Ramos (cell line): ENCODE results near the gene HS3ST3B1.

ENCODE experiments used
- in situ Hi-C: fragments of 300-500 bp; cut with MboI; formaldehyde crosslinking; loops from one replicate; pipeline ENCODE4 v1.14.3; 2022; ENCODE audit warnings: low sequenced_read_pairs; ENCODE audit not compliant: unreplicated experiment

Gene HS3ST3B1

DNA sequence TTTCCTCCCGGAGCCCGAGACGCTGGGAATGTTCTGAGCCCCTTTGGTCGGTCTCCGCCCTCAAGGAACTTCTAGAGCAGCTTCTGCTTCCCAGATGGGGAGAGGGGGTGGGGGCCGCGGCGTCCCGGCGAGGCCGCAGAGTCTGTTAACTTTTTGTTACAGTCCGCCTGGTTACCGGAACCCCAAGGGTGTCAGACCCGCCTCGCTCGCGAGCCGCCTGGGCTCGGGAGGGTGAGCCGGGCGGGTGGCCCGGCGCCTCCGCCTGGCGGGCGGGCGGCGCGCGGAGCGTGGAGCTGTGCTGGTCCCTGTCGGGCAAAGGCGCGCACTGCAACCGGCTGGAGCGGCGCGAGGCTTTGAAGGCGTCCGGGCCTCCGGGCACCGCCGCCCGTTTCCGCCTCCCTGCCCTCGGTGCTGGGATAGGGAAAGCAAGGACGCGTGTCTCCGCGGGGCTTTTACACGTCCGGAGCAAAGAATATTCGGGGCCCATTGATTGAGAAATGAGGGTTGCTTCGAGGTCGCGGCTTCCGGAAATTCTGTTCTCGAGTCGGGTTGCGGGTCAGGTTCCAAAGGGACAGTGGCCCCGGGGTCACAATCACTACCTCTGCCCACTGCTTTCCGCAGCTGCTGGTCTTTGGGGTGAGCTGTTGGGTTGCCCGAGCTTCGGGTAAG is 1.7 kb downstream of the HS3ST3B1 start:
- in situ Hi-C loops: loop anchor here (25.0 kb wide), 1 partner anchor 715 kb away; no protein-coding TSS in a partner anchor

DNA sequence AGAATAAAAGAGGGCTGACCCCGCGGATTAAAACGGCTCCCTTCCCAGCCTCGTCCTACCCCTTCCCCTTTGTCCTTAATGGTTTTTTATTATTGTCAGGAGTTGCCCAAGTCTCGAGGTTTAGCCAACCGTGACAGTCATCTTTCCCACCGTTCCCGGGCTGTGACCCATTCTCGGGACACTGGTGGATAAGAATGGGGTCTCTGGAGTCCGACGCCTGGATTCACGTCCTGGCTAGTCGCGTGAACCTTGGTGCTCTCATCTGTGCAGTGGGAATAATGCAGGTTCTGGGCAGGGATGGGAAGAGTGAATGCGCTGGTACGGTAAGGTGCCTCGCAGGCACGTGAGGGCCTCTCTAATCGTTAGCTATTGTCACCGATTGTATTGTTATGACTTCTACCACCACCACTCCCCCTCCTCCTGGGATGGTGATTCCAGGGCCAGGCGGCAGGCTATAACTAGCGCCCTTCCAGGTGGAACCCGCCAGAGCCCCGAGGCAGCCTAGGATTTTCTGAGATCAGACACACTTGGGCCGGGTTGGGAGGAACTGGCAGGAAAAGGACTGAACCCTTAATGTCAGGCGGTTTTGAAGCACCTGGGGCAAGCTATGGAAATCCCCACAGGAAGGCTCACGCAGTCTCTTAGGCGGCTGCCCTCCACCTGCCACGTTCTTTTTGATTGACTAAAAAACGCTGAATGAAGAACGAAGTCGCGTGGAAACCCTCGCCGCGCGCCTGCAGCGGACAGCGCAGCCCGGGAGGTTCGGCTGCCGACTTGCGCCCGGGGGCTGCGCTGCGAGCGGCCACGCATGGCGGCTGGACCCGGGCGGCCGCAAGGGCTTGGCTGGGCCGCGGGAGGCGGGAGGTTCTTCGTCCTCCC is 2.7 kb downstream of the HS3ST3B1 start:
- in situ Hi-C loops: loop anchor here (25.0 kb wide), 1 partner anchor 716 kb away; no protein-coding TSS in a partner anchor

DNA sequence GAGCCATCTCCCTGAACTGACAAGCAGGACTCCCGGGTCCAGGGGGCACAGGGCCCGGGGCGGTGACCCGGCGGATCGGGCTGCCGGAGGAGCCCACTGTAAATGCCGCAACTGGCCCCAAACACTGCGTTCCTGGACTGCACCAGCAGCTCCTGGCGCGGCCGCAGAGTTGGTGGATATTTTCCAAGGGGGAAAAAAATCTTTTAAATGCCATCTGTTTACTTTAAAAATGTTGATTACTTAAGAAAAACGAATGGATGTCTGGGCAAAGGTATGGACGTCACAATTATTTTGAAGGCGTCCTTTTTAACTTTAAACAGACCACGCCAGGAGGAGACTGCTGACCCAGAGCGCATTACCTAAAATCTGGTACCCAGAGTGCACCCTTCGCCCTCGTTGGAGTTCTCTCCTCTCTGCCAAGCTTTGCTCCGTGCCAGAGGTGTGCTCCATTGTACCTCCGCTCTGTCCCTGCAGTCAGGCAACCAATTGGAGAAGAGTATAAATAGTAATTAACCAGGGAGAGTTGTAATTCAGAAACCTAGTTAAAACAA is 3.4 kb downstream of the HS3ST3B1 start:
- in situ Hi-C loops: loop anchor here (25.0 kb wide), 1 partner anchor 717 kb away; no protein-coding TSS in a partner anchor

DNA sequence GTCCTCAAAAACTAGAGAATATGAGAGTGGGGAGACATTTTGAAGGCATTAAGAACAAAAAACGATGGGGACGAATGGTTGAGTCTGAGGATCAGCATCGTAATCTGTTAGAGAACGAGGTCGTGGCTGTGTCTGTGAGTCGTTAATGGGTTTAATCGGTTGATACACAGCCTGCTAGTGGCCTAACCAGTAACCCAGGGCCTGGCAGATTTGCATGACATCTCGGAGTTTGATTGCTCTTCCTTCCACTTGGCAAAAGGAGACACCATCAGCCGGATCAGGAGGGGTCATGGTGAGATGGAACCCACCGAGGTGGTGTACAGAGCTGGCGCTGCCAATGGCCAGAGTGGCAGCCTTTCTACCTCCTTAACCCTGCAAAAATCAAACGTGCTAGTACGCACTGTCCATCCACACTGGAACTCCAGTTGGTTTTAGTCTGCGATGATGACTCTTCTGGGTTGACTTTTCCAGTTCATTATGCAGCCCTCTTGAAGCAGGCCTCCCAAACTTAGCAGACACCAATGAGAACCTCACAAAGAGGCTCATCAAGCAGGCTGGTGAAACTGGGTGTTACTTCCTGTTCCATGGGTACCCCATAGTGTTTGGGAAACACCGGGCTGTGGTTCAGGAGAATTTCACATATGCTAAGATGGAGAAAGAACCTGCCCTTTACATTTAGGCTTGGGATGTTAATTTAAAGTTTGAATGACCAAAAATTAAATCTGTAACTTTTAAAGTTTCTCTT is 4.1 kb downstream of the HS3ST3B1 start:
- in situ Hi-C loops: loop anchor here (25.0 kb wide), 1 partner anchor 718 kb away; no protein-coding TSS in a partner anchor

DNA sequence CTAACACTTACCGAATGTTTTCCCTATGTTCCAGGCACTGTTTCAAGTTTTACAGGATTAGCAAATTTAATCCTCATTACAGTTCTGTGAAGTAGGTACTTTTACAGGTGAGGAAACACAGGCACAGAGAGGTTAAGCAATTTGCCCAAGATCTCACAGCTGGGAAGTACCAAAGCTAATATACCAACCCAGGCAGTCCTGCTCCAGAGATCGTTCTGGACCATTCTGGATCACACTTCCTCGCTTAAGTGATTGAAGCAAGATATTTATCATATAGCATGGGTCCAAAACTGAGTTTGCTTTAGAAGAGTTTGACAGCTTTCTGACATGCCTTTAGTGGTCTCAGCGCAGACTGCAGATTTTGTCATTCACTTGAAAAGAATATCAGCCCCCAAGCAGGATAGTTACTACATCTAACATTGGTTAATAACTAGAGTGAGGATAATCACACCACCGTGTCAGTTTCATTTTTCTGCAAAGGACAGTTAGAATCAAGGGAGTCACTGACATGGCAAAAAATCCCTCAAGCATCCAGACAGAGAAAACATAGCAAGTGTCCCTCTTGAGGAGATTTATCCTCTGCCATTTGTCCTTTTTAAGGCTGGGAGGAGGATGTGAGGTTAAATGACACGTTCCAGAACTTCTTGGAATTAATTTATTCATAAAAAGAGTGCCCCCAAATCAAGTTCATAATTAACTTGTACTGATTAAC is 5.1 kb downstream of the HS3ST3B1 start:
- in situ Hi-C loops: loop anchor here (25.0 kb wide), 1 partner anchor 719 kb away; no protein-coding TSS in a partner anchor

DNA sequence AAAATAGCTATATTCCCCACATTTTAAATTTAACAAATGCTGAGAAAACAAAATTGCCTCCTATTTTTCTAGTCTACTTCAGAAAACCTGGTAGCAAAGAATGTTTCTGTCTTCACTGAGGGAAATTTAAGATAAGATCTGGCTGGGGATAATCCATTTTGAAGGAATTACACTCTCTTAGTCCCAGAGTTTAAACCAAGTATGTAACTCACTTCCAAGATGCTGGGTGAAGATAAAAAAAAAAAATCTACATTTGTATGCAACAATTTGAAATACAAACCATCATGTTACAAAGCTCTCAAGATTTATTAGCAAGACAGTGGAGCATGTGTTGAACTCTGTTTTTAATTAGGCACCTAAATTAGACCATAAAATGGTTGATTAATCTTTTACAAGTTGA is 5.7 kb downstream of the HS3ST3B1 start:
- in situ Hi-C loops: loop anchor here (25.0 kb wide), 1 partner anchor 719 kb away; no protein-coding TSS in a partner anchor

DNA sequence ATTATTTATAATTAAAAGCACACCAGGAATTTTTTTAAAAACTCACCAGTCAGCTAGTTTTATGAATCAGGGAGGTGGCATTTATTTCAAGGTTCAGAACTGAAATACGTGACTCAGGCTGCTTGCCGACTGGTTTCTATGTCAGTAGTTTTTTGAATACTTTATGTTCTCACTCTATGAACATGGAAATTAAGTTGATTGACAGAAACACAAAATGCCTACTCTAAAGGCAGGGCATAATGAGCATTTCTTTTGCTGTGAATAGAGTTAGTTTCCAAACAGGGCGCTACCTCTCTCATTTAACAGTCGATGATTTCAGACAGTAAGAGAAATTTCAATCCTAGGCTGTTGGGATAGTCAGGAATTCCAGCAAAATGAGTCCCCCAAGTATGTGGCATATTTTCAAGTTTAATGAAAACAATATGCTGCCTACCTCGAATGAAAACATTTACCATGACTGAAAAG is 6.7 kb downstream of the HS3ST3B1 start:
- in situ Hi-C loops: loop anchor here (25.0 kb wide), 1 partner anchor 720 kb away; no protein-coding TSS in a partner anchor

DNA sequence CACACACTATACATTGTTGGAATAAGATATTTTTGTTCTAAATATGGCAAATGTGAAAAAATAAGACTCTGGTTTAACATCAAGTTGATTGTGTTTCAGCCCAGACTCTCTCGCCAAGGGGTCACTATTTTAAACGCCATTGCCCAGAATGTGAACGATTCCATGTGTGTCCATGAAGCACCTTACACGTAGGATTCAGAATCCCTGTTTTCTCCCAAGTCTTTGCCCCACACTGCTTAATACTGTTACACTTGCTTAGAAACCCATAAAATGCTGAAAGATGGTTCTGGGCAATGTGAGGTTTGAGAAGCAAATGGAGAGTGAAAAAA is 7.7 kb downstream of the HS3ST3B1 start:
- in situ Hi-C loops: loop anchor here (25.0 kb wide), 1 partner anchor 721 kb away; no protein-coding TSS in a partner anchor

DNA sequence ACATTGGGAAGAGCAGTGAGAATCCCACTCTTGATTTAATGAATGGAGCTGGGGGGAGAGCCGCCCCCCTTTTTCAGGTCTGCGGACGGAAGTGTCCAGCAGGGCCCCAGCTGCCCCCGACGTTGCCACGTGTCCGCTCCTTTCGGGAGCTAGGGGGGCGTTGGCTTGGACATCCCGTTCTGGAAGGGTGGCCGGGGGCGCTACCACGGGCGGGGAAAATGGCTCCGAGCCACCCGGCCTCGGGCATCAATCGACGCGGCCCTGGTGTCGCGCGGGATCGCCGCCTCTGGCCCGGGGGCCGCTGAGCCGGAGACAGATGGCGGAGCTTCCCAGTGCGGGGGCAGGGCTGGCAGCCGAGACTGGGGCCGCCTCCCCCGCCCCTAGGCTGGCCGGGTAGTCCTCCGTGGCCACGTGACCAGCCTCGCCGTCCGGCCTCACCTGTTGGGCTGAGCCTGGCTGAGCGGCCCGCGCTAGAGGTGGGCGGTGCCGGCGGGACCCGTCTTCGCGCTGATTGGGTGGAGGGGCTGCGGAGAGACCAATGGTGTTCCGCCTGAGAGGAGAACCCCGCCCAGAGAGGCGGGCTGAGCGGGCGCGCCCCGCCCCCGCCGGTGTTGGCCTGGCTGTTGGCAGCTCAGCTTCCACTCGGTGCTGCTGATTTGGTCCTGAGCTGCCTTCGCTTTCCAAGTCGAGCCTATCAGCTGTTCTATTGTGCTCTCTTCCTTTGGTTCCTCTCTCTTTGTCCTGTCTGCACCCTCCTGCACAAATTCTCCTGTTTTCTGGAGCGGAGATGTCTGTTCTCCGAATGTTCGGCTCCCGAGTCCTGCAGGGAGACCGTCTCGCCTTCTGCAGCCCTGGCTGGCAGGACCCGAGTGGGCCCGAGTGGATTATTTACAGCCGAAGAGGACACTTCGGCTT is 8.3 kb downstream of the HS3ST3B1 start:
- in situ Hi-C loops: loop anchor here (25.0 kb wide), 1 partner anchor 722 kb away; no protein-coding TSS in a partner anchor

DNA sequence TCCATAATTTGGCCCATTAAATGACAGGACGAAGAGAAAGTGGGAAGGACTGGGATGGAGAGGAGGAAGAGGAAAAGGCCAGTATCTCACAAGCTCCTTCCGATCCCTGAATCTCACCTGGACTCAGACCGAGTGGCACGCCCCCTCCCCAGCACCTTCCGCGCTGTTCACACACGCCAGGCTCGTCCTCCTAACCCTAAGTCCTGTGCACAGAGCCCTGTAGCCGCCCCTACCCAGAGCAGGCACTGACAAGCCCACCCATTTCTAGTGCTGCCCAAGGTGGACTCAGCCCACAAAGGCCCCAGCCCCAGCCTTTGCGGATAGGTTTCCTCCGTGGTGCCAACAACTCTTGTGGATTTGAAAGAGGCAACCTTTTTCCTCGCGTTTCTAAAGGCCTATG is 9.2 kb downstream of the HS3ST3B1 start:
- in situ Hi-C loops: loop anchor here (25.0 kb wide), 1 partner anchor 723 kb away; no protein-coding TSS in a partner anchor

DNA sequence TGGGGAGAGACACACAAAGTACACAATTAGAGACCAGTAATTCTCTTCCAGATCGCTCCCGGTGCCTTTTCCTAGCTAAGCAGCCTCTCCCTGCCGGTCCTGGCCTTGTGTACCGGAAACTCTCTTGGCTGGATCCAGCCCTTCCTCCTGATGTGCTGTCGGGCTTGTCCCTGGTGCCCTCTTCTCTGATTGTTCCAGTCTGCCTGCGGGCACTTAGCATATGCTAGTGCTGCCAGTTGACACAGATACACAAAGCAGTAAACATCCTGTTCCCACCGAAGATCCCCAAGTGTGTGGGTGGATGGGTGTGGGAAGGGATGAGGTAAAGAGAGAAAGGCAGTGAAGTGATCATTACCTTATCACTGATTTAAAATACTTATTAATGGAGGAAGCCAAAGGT is 9.7 kb downstream of the HS3ST3B1 start:
- in situ Hi-C loops: loop anchor here (25.0 kb wide), 1 partner anchor 723 kb away; no protein-coding TSS in a partner anchor

DNA sequence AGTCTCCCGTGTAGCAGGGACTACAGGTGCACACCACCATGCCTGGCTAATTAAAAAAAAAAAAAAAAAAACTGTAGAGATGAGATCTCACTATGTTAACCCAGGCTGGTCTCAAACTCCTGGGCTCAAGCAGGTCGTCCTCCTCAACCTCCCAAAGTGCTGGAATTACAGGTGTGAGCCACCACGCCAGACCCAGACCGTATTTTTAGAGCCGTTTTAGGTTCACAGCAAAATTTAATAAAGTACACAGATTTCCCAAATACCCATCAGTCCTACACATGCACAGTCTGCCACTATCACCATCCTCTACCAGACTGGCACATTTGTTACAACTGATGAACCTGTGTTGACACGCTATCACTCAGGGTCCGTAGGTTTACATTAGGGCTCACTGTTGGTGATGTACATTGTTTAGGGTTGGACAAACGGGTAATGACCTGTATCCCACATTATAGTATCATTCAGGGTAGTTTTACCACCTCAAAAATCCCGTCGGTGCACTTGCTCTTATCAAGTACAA is 10.4 kb downstream of the HS3ST3B1 start:
- in situ Hi-C loops: loop anchor here (25.0 kb wide), 1 partner anchor 724 kb away; no protein-coding TSS in a partner anchor

DNA sequence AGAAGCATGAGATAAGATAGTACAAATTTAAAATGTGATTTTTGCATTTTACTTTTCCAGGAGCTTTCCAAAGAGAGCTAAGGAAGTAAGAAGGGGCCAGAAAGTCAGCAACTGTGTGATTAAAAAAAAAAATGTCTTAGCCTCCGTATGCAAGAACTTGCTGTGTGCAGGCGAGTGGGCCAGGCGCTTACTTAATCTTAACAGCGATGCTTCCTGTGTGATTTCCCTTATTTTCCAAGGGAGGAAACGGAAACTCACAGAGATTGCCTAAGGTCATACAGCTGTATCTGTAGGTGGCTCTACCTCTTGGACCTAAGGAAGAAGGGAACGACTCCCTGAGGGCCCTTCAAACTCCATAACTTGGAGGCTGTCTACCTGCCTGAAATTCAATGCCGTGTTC is 11.1 kb downstream of the HS3ST3B1 start:
- in situ Hi-C loops: loop anchor here (25.0 kb wide), 1 partner anchor 725 kb away; no protein-coding TSS in a partner anchor

DNA sequence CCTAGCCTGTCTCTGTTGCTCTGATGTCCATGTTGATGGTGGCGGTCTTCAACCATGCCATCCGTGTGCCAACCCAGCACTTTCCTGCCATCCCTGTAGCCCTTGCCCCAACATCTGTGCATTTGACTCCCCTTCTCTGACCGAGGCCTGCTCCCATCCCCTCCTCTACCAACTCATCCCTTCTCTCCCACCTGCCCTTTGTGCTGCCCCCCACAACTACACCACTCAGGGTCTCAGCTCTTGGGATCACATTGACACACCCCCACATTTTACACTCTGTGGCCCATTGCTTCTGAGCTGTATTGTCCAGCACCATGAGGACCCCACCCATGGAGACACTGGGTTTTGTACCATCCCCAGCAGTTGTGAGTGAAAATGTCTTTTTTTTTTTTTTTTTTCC is 11.6 kb downstream of the HS3ST3B1 start:
- in situ Hi-C loops: loop anchor here (25.0 kb wide), 1 partner anchor 725 kb away; no protein-coding TSS in a partner anchor

DNA sequence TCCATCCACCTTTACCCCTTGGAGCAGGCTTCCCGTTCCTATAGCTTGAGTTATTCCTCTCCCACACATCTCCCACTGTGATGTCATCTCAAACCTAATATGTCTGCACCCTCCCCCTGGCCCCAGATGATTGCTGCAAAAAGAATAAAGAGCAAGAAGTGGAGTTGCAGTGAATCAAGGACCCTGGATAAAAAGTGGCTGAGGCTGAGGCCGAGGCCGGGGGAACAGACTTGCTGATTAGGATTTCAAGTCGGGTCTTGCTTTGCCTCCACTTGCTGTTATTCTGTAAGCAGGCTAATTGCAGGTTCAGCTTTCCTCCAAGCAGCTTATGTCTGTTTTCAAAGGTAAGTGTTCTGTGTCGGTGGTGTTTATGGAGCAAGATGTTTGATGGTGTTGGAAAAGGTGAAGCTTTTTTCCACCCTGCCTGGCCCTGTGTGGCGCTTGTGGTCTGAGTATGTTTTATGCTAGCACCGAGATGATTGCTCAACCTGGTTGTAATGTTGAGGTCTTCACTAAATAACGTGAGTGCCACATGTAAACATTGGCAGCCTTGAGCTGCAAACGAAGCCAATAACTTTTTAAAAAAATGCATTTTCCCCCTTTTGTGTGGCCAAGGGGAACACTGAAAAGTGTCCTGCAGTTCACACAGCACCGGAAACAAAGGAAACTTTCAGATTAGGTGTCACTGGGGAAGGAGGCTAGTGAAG is 15.4 kb downstream of the HS3ST3B1 start:
- in situ Hi-C loops: loop anchor here (25.0 kb wide), 1 partner anchor 729 kb away; no protein-coding TSS in a partner anchor

DNA sequence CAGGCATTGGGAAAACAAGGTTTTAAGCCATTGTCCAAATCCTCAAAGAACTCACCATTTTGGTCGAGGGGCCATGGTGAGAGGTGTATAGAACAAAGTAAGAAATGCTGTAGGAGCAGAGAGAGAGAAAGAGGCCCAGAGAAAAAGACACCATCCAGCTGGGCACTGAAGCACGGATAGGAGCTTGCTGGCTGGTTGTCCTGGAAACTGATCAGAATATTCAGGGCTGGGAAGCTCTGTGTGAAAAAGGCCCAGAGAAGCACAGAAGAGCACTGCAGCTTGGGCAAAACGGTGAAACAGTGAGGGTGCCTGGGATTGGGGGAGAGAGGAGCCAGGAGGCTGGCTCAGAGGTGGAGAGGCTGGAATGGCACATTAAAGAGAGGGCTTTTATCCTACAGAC is 16.5 kb downstream of the HS3ST3B1 start:
- in situ Hi-C loops: loop anchor here (25.0 kb wide), 1 partner anchor 730 kb away; no protein-coding TSS in a partner anchor
